ENCODE measurements around the gene TXNL4A.

The TXNL4A gene

GRCh38 chr18:79935925-79936324 is 52.4 kb downstream of the TXNL4A start:
- no peak for DNase-seq (ENCODE audit: low read depth in 2 of 2)

- no peak for DNase-seq (ENCODE audit: low read depth in 2 of 2)
Observed at GRCh38 chr18:79935499-79935898, 52.9 kb downstream of the TXNL4A start.

GRCh38 chr18:79935098-79935480 is 53.3 kb downstream of the TXNL4A start:
- no peak for DNase-seq (ENCODE audit: low read depth in 2 of 2)

- DNase-seq (ENCODE audit: low read depth in 2 of 2): no peak
Observed at GRCh38 chr18:79934311-79935097, 53.9 kb downstream of the TXNL4A start.

- no peak for DNase-seq (ENCODE audit: low read depth in 2 of 2)
Observed at GRCh38 chr18:79933765-79934164, 54.6 kb downstream of the TXNL4A start.

- DNase-seq (ENCODE audit: low read depth in 2 of 2): no peak
Observed at GRCh38 chr18:79932907-79933306, 55.5 kb downstream of the TXNL4A start.

GRCh38 chr18:79931475-79931874 is 56.9 kb downstream of the TXNL4A start:
- DNase-seq (ENCODE audit: low read depth in 2 of 2): no peak

- DNase-seq (ENCODE audit: low read depth in 2 of 2): no peak
Observed at GRCh38 chr18:79930020-79930642, 58.2 kb downstream of the TXNL4A start.

- DNase-seq (ENCODE audit: low read depth in 2 of 2): no peak
Observed at GRCh38 chr18:79928563-79928960, 59.8 kb downstream of the TXNL4A start.

- no peak for DNase-seq (ENCODE audit: low read depth in 2 of 2)
Observed at GRCh38 chr18:79927607-79928562, 60.5 kb downstream of the TXNL4A start.

- no peak for DNase-seq (ENCODE audit: low read depth in 2 of 2)
Observed at GRCh38 chr18:79926715-79927606, 61.4 kb downstream of the TXNL4A start.

- no peak for DNase-seq (ENCODE audit: low read depth in 2 of 2)
Observed at GRCh38 chr18:79926306-79926705, 62.1 kb downstream of the TXNL4A start.

- no peak for DNase-seq (ENCODE audit: low read depth in 2 of 2)
Observed at GRCh38 chr18:79924814-79925731, 63.3 kb downstream of the TXNL4A start.

- no peak for DNase-seq (ENCODE audit: low read depth in 2 of 2)
Observed at GRCh38 chr18:79923896-79924585, 64.3 kb downstream of the TXNL4A start.

- DNase-seq (ENCODE audit: low read depth in 2 of 2): no peak
Observed at GRCh38 chr18:79922971-79923411, 65.4 kb downstream of the TXNL4A start.

- DNase-seq (ENCODE audit: low read depth in 2 of 2): no peak
Observed at GRCh38 chr18:79921984-79922965, 66.1 kb downstream of the TXNL4A start.
